ENCODE data around the gene AGPAT3. TPM values are rescaled to one million over a fixed set of nuclear protein-coding genes. Genes with fewer than 3 reads are reported as not detected.

The AGPAT3 gene

DNA sequence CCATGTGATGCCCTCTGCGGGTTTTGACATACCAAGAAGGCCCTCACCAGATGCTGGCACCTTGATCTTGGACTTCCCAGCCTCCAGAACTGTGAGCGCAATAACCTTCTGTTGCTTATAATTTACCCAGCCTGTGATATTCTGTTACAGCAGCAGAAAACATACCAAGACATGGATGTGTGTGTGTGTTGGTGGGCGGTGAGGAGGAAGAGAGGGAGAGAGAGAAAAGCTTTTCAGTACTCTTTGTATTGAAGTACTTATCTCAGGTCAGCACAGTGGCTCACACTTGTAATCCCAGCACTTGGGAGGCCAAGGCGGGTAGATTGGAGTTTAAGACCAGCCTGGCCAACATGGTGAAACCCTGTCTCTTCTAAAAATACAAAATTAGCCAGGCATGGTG is 170.2 kb downstream of the AGPAT3 start:
- Histone ChIP-seq H2BK15ac (ENCODE audit: low read length) (no peak overlapping the region), H3K4me3 (ENCODE audit: low read length in 2 of 2) (no peak overlapping the region), H3K4me2 (ENCODE audit: insufficient read depth, low read length, poor library complexity, severe bottlenecking) (no peak overlapping the region), H3K27me3 (ENCODE audit: control insufficient read depth in 3 of 3, insufficient read depth in 3 of 3, low read depth in 1 of 3, low read length in 3 of 3) (no peaks in the 10 kb centered on the region), H2BK12ac (ENCODE audit: low read length) (no peak overlapping the region), H4K8ac (ENCODE audit: low read depth, low read length) (no peak overlapping the region), H2AFZ (ENCODE audit: low read length) (no peak overlapping the region), H2BK120ac (ENCODE audit: low read depth, low read length) (no peak overlapping the region), H3K9ac (ENCODE audit: low read depth, low read length, poor library complexity) (no peak overlapping the region), H3K23ac (ENCODE audit: low read depth, low read length, poor library complexity) (no peak overlapping the region), H2AK5ac (ENCODE audit: low read depth, low read length) (no peak overlapping the region), H3K14ac (ENCODE audit: low read length) (no peak overlapping the region), H3K27ac (replicated peaks; ENCODE audit: low read length) (no peak overlapping the region), H4K91ac (ENCODE audit: low read depth, low read length, poor library complexity) (no peak overlapping the region), H3K18ac (ENCODE audit: low read length) (no peak overlapping the region), H3K4me1 (ENCODE audit: control insufficient read depth in 2 of 2, insufficient read depth in 1 of 2, low read depth in 1 of 2, low read length in 2 of 2) (no peaks in the 10 kb centered on the region), H3K79me1 (ENCODE audit: low read depth, low read length) (peaks cover 2% of the 10 kb centered on the region), H3K36me3 (replicated peaks in 1 of 2; ENCODE audit: control insufficient read depth in 2 of 2, insufficient read depth in 2 of 2, low read length in 2 of 2) (peaks cover 34 to 70% of the 10 kb centered on the region in 2 donors), H3K4ac (ENCODE audit: low read length) (no peak overlapping the region), H2BK5ac (ENCODE audit: low read length) (no peak overlapping the region), H3K9me3 (replicated peaks in 1 of 2; ENCODE audit: control insufficient read depth in 2 of 2, insufficient read depth in 1 of 2, low read depth in 1 of 2, low read length in 2 of 2) (no peaks in the 10 kb centered on the region)
- no peak for DNase-seq (ENCODE audit: low spot score)
- WGBS, 2 donors (ENCODE audit: extremely low coverage in 2 of 2, insufficient read length in 2 of 2, insufficient replicate concordance in 1 of 2): no CpG with 5 or more reads among the region's 4 CpGs

Small RNA genes lying within 50 kb of the gene (small RNA-seq; reads per million reads assigned to genes)
- gene RNU6-1150P (ENCODE audit: insufficient read depth) (not detected), gene RNU6-859P (ENCODE audit: insufficient read depth) (not detected)

Data from neuronal stem cell (in vitro differentiated cells).